Inferior parietal cortex (tissue), 1 donor: ENCODE measurements around the gene ZNF569.
"Not testable (repeated sequence)": the region's sequence is repeated elsewhere in the genome, so short reads cannot be mapped to it uniquely, and the experiment has no call there.

ENCODE experiments used
- DNase-seq: peaks from one replicate; pipeline ENCODE4 v3.0.0-alpha.2; 2016; ENCODE audit errors: extremely low spot score

ZNF569 gene

GRCh38 chr19:37401078-37401477 is 66.2 kb downstream of the ZNF569 start:
- no peak for DNase-seq

GRCh38 chr19:37391399-37391798 is 75.8 kb downstream of the ZNF569 start:
- not testable (repeated sequence) for DNase-seq

GRCh38 chr19:37389234-37389633 is 78.0 kb downstream of the ZNF569 start:
- DNase-seq: no peak

GRCh38 chr19:37370880-37371661 is 96.2 kb downstream of the ZNF569 start, which contains the start of gene ZNF527:
Gene ZNF527, plus strand, starts transcription at chr19:37371099. Its CDS starts 3,100 bp downstream, at chr19:37374199.
- peak; percentile 96 for DNase-seq

- DNase-seq: not testable (repeated sequence)
Measured at GRCh38 chr19:37370386-37370879, 96.8 kb downstream of the ZNF569 start.

- DNase-seq: no peak
Measured at GRCh38 chr19:37362733-37363132, 104.5 kb downstream of the ZNF569 start.

- no peak for DNase-seq
Measured at GRCh38 chr19:37361994-37362393, 105.2 kb downstream of the ZNF569 start.
